ENCODE data around the gene RGS1.

RGS1 gene

DNA sequence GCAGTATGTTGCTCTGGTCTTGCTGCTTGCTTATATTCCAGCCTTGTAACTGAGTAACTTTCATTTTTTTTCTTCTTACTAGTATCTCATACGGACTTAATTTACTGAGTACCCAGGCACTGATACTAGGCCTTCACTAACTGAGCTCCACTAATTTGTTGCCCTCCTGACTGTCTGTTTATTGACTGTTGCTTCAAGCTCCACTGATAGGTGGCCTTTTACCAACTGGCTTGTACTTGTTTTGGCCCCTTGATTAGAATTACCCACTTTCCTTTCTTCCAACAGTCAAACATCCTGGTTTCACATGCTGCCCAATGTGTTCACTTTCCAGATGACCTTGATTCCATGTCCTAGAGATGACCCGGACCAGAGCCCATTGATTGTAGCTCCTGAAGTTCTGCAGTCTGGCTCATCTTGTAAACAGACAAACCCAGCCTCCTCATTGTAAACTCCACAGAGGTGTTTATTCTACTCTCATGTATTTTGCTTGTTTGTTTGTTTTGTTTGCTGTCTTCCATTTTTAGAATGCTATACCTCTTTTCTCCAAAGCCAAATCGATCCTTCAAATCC is 27.7 kb downstream of the RGS1 start:
- H3K27ac ChIP-seq, result no peak overlapping the region

DNA sequence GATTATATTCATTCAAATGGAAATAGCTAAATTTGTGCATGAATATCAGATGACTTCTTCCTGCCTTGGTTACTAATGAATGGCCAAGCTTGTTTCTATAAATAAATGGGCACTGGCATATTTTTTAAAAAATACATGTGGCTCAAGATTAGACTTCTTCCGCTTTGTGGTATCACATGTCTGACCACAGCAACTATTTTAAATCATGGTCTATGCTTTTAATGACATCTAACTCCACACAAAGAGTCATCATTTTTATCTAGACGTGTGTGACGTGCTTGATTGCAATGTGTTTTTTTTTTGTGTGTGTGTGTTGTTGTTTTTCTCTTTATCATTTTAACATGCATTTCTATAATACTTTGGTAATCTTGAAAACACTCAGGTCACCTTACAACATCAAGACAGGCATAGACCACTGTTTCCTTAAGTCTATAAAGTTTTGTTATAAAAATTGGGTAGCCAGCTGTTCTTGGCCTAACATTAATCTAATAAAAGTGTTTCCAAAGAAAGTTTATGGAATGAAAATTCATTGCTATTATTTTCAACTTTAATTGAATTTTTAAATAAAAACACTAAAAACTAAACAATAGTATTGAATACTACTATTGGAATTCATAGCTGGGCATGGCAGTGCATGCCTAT is 29.5 kb downstream of the RGS1 start:
- no peak overlapping the region for H3K27ac ChIP-seq

More for the DNA sequence above, 27.7 kb downstream of the RGS1 start:
- no peak overlapping the region for H3K4me3 ChIP-seq

DNA sequence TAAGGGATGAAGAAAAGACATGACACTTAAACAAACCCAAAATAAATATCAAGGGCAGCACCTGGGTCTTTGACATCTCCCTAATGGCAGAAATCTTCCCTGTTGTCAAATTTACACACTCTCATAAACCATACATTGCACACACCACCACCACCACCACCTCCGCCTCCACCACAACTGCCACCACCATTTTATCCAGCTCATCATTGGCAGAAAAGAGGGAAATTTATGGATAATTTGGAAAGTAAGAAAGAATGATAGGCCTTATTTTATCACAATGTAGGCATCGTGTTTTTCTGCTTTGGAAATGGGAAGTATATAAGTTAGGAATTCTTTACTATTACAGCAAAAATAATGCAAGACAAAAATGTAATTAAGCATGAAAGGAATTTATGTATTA is 33.1 kb downstream of the RGS1 start:
- Histone ChIP-seq H3K4me3 (no peak overlapping the region), H3K27ac (peak overlapping the region in 2 of 21 experiments; percentile 21 to 28)

More for the DNA sequence above, 29.5 kb downstream of the RGS1 start:
- no peak overlapping the region for H3K4me3 ChIP-seq

DNA sequence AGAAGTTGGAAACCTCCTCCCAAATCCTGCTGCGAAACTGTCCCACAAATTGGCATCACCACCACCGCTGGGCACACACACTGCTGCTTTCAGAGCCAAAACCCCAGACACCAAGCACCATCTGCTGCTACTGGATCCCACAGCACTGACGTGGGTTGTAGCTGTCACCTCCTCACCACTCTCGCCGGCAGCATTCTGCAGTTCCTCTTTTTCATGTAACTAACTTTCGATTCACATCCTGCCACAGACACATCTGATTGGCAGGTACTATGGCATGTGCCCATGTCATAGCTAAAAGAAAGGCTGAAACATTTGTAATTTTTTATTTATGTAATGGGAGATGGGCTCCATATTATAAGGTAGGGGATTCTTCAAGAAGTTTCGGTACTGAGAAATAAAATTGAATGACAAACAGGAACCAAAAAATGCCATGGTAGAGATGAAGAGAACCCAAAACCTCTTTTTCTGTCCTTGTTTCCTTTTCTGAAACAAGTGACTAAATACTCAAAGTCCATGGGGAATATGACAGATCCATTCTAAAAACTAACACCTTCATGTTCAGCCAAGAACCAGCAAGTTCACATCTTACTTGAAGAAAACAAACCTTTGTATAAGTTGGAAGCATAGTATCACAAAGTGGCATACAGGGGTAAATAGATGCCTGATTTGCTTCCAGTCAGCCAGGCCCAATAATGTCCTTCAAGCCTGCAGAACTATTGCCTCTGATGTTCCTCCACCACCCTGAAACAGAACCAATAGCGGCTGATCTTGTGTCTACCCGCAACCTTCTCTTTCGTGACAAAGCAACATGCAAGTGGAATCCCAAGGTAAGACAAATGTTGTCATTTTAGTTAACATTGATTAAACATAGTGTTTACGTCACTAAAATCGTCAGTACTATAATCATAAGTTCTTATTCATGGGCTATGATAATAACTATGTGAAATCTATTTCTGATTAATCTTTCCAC is 33.8 kb downstream of the RGS1 start:
- H3K4me3 ChIP-seq, result no peak overlapping the region
- H3K27ac ChIP-seq, result peak overlapping the region in 7 of 21 experiments; percentile 18 to 50 (median 32)

DNA sequence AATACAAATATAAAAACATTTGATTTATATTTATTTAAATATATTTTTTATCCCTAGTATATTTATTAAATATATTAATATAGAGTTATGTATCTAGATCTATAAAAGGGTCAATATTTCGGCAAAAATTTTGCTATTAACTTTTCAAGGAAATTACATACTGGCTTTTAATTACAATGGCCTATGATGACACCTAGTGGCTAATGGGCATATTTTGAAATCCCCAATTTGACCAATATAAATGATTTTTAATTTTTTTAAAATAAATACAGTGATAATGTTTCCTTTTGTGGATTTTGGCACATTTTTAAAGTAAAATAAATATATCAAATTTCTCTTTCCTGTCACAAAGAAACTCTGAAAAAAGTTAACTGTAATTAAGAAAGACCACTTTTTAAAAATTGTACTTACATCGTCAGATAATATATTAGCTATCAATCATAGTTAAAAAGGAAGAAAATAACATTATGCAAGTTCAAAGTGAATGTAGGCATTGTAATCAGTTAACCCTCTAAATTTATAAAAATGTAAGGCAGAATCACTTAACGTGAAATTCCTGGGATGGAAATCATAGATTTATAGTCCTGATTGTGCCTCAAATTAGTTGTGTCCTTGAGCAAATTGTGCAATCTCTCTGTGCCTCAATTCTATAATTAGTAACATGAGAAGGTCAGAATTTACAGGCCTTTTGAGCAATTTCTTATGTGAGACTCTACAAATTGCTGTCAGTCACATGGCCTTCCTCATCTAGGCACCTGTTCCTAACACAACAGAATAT is 34.7 kb downstream of the RGS1 start:
- Histone ChIP-seq H3K4me3 (no peak overlapping the region), H3K27ac (no peak overlapping the region)

DNA sequence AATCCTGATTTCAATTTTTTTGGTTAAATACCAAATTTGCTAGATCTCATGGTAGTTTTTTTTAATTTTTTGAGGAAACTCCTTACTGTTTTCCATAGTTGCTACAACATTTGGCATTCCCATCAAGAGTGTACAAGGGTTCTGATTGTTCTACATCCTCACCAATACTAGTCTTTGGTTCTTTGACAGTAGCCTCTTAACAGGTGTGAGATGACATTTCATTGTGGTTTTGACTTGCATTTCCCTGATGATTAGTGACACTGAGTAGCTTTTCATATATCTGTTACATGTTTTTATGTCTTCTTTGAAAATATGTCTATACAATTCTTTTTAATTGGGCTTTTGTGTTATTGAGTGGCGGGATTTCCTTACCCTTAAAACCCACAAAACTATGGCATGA is 39.5 kb downstream of the RGS1 start:
- Histone ChIP-seq H3K4me3 (no peak overlapping the region), H3K27ac (no peak overlapping the region)

DNA sequence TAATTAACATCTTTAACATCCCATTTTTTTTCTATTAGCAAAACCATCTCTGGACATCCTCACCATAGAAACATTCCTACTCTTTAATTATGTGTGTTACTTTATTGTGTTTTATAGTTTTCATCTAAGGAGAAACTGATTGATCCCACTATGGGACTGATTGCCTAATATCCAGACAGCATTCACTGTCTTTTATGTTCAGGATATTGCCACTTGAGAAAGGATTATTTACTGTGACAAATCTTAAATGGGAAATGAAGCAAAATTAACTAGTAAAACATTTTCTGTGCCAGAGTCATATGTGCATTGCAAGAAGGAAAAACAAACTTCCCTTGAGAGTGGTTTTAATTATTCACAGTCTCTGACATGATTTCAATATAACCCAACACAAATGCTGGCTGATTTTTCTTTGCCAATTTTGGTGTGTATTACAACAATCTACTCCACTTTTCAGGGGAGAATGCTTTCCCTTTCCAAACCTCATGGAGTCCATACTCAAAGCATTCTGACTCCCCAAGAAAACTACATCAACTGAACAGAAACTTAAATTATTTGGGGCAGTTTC is 44.6 kb downstream of the RGS1 start:
- H3K27ac ChIP-seq, result no peak overlapping the region
- no peak overlapping the region for H3K4me3 ChIP-seq

DNA sequence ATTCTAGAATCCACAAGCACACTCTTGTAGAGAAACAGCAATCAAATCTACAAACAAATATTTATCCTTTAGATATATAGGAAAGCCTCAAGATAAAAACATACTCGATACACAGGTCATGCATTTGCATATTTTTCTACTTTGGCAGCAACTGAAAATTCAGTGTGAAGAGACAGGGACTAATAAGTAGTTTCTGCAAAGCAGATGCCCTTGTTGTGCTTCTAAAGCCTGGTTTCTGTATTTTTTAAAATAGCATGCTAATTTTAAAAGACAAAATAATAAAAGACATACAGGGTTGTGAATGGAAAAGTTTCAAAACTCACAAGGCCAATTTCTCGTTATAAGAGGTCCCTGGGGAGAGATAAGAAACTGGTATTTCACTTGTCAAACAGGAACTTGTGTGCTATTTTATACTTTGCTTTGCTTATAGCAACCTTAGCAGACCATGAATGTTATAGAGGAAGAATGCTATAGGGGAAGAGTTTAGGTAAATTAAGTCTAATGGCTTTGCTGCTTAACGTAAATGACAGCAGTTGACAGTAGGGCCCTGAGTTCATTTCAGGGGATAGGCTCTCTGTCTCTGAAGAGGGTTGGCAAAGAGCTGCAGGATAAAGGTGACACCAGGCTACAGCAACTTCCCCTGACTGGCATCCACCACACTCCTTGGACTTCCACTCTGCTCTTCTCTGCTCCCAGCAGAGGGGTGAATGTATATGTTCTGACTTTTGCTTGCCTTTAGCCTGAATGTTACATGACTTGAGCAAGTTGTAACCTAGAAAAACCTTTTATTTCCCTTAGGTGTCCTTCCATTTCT is 51.0 kb downstream of the RGS1 start:
- H3K27ac ChIP-seq, result no peak overlapping the region
- H3K4me3 ChIP-seq, result no peak overlapping the region

DNA sequence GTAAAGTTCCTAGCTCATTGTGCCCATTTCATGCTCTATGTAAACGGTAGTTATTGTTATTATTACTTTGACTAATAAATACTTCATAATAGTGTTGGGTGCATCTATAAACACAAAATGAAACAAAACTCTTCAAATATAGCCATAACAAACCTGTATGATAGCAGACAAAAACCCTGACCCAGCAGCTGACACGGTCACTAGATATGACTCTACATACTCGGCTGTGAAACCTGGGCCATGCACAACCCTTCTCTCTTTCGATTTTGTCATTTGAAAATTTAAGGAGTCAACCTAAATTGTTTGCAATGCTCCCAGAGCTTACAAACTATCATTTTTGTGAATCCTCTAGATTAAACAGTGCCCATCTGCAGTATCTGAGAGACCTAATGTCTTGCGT is 52.3 kb downstream of the RGS1 start:
- no peak overlapping the region for H3K4me3 ChIP-seq
- H3K27ac ChIP-seq, result no peak overlapping the region

DNA sequence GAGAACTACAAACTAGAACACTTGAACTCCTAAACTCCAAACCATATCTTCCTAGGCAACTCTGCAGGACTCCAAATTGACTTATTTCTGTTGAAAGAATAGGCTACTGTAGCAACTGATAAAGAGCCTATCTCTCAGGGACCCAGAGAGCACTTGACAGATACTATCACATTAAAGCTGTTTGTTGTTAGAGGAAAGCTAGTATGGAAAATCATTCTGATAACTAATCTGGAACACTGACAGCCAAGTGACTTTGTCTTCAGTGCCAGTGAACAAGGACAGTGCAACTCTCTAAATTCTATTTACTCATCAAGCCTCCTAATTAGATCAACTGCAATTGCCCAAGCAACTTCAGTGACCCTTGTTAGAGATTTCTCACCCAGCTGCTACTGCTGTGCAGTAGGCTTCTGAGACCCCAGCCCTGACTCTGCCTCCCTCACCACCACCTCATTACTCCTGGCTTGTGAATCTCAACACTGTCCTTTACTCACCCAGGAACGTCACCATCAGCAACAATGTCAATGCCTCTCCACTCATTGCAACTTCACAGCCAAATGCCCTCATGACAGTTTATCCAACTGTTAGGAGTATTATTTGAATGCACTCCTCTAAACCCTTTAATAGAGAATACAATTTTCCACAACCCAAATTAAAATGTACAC is 53.0 kb downstream of the RGS1 start:
- Histone ChIP-seq H3K27ac (no peak overlapping the region), H3K4me3 (no peak overlapping the region)

DNA sequence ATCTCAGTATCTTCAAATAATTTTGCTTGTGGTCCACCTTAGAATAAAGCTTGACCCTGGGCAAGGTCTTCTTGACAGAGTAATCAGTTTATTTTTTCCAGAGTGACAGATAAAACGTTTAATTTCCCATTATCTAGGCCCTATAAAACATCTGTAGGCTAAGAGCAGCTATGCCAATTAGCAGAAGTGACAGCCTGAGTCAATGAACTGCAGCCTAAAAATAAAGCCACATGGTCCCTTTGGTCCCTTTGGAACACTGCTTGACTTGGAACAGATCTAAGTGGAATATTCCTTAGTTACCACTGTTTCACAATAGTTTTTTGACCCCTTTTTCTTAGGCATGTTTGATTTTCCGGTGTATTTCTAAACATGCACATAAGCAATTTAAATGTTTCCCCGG is 54.0 kb downstream of the RGS1 start:
- Histone ChIP-seq H3K27ac (no peak overlapping the region), H3K4me3 (no peak overlapping the region)
